Measurements from ENCODE around the gene ADARB2. TPM values are rescaled to one million over a fixed set of nuclear protein-coding genes. Genes with fewer than 3 reads are reported as not detected.

ADARB2 gene
- total RNA-seq, 4 donors from 2014 or later = 0.80 to 4.9 (median 2.3) TPM

- WGBS, 2 donors (ENCODE audit: low coverage in 1 of 2) = 78 to 79% methylated on average over 4 to 25 of the region's 25 CpGs
- intact Hi-C loops (cut with DNase I; ENCODE audit: low total_unique reads) = no loop called here
- Histone ChIP-seq H3K36me3 (no peaks in the 10 kb centered on the region), H3K27ac (no peak overlapping the region), H3K4me1 (no peaks in the 10 kb centered on the region), H3K27me3 (peaks cover 3% of the 10 kb centered on the region), H3K9me3 (no peaks in the 10 kb centered on the region), H3K4me3 (no peak overlapping the region)
- in situ Hi-C loops (cut with MboI; ENCODE audit: low pct_ligation_motif_present in 1 of 4, low pct_unique_long_range_greater_than_20kb in 1 of 4, low sequenced_read_pairs in 3 of 4) = no loop called here
- TF ChIP-seq POLR2AphosphoS5 (IDR thresholded peaks at IDR 0.05) (no peak), CTCF (IDR thresholded peaks at IDR 0.05) (no peak), EP300 (IDR thresholded peaks at IDR 0.05; ENCODE audit: low read depth) (no peak), POLR2A (IDR thresholded peaks at IDR 0.05) (no peak)
- no peak for DNase-seq
Observed at GRCh38 chr10:1402016-1402770, 335.1 kb downstream of the ADARB2 start.

GRCh38 chr10:1401071-1401965, 336.0 kb downstream of the ADARB2 start:
- Histone ChIP-seq H3K4me3 (no peak overlapping the region), H3K27me3 (peaks cover 3% of the 10 kb centered on the region), H3K36me3 (no peaks in the 10 kb centered on the region), H3K9me3 (no peaks in the 10 kb centered on the region), H3K4me1 (no peaks in the 10 kb centered on the region), H3K27ac (no peak overlapping the region)
- TF ChIP-seq POLR2AphosphoS5 (IDR thresholded peaks at IDR 0.05) (no peak), EP300 (IDR thresholded peaks at IDR 0.05; ENCODE audit: low read depth) (no peak), POLR2A (IDR thresholded peaks at IDR 0.05) (no peak), CTCF (IDR thresholded peaks at IDR 0.05) (no peak)
- DNase-seq = no peak
- intact Hi-C loops (cut with DNase I; ENCODE audit: low total_unique reads) = no loop called here
- in situ Hi-C loops (cut with MboI; ENCODE audit: low pct_ligation_motif_present in 1 of 4, low pct_unique_long_range_greater_than_20kb in 1 of 4, low sequenced_read_pairs in 3 of 4) = no loop called here
- 91 to 100% methylated on average over 3 to 34 of the region's 35 CpGs for whole genome bisulfite sequencing, 2 donors (ENCODE audit: low coverage in 1 of 2)

GRCh38 chr10:1400101-1401070, 336.9 kb downstream of the ADARB2 start:
- 64% methylated on average over 30 of the region's 30 CpGs; no CpG with 5 or more reads in 1 of the 2 donors for WGBS, 2 donors (ENCODE audit: low coverage in 1 of 2)
- DNase-seq = no peak

GRCh38 chr10:1399431-1400100, 337.8 kb downstream of the ADARB2 start:
- WGBS, 2 donors (ENCODE audit: low coverage in 1 of 2) = 86 to 94% methylated on average over 8 to 11 of the region's 11 CpGs
- H3K4me3 ChIP-seq = no peak overlapping the region
- H3K9me3 ChIP-seq = no peaks in the 10 kb centered on the region
- DNase-seq = no peak
- H3K36me3 ChIP-seq = no peaks in the 10 kb centered on the region
- no peak overlapping the region for H3K27ac ChIP-seq
- H3K27me3 ChIP-seq = peaks cover 3% of the 10 kb centered on the region
- in situ Hi-C loops (cut with MboI; ENCODE audit: low pct_ligation_motif_present in 1 of 4, low pct_unique_long_range_greater_than_20kb in 1 of 4, low sequenced_read_pairs in 3 of 4) = no loop called here
- intact Hi-C loops (cut with DNase I; ENCODE audit: low total_unique reads) = no loop called here
- TF ChIP-seq EP300 (IDR thresholded peaks at IDR 0.05; ENCODE audit: low read depth) (no peak), POLR2A (IDR thresholded peaks at IDR 0.05) (no peak), POLR2AphosphoS5 (IDR thresholded peaks at IDR 0.05) (no peak), CTCF (IDR thresholded peaks at IDR 0.05) (no peak)
- no peaks in the 10 kb centered on the region for H3K4me1 ChIP-seq

More at GRCh38 chr10:1400101-1401070, 336.9 kb downstream of the ADARB2 start:
- Histone ChIP-seq H3K4me3 (no peak overlapping the region), H3K27ac (no peak overlapping the region), H3K9me3 (no peaks in the 10 kb centered on the region), H3K36me3 (no peaks in the 10 kb centered on the region), H3K4me1 (no peaks in the 10 kb centered on the region), H3K27me3 (peaks cover 3% of the 10 kb centered on the region)
- intact Hi-C loops (cut with DNase I; ENCODE audit: low total_unique reads) (no loop called here), in situ Hi-C loops (cut with MboI; ENCODE audit: low pct_ligation_motif_present in 1 of 4, low pct_unique_long_range_greater_than_20kb in 1 of 4, low sequenced_read_pairs in 3 of 4) (no loop called here)
- no peak for TF ChIP-seq POLR2A (IDR thresholded peaks at IDR 0.05)
- TF ChIP-seq POLR2AphosphoS5 (IDR thresholded peaks at IDR 0.05) = no peak
